K562 (cell line): Measurements from ENCODE around the gene CTIF. TPM values are rescaled to one million over a fixed set of nuclear protein-coding genes. Genes with fewer than 3 reads are reported as not detected.

Experiments
- ELF2 ChIP-seq: fragments of 250-450 bp; sonication (Bioruptor Pico); IDR thresholded peaks from 2 replicates; pipeline ENCODE4 v1.5.0; 2021; ENCODE audit warnings: mild to moderate bottlenecking
- GATAD2B ChIP-seq: fragments of 450-650 bp; IDR thresholded peaks from 2 replicates; pipeline ENCODE4 v1.6.1; 2017; ENCODE audit warnings: mild to moderate bottlenecking, borderline replicate concordance
- GTF2A2 ChIP-seq: IDR thresholded peaks from 2 replicates; pipeline ENCODE4 v1.6.1; 2016; ENCODE audit warnings: mild to moderate bottlenecking, missing genetic modification characterization, missing compliant biosample characterization
- HDAC1 ChIP-seq, 2 experiments: fragments of 450-650 bp; IDR thresholded peaks; 2 replicates each; pipeline ENCODE4 v1.6.1; 2016 to 2017; ENCODE audit warnings: inconsistent platforms in 1 of 2, mild to moderate bottlenecking in 1 of 2, moderate library complexity in 1 of 2
- NR1H2 ChIP-seq: sonication (generic); formaldehyde crosslinking; IDR thresholded peaks from 2 replicates; pipeline ENCODE4 v1.4.0; 2020; ENCODE audit warnings: mild to moderate bottlenecking, missing genetic modification reagents
- NR3C1 ChIP-seq: sonication (generic); formaldehyde crosslinking; IDR thresholded peaks from 2 replicates; pipeline ENCODE4 v1.8.1; 2022; ENCODE audit warnings: missing genetic modification reagents
- PCBP2 ChIP-seq: fragments of 200-400 bp; formaldehyde crosslinking; IDR thresholded peaks from 2 replicates; pipeline ENCODE4 v1.6.1; 2018; ENCODE audit warnings: low read length, low read depth, mild to moderate bottlenecking, moderate library complexity; ENCODE audit not compliant: poor library complexity, severe bottlenecking
- PHTF2 ChIP-seq: fragments of 250-450 bp; sonication (Bioruptor Pico); IDR thresholded peaks from 2 replicates; pipeline ENCODE4 v1.5.0; 2021; ENCODE audit warnings: mild to moderate bottlenecking
- PPARD ChIP-seq: fragments of 250-450 bp; sonication (Bioruptor Pico); IDR thresholded peaks from 2 replicates; pipeline ENCODE4 v1.8.0; 2022; ENCODE audit warnings: inconsistent platforms, mild to moderate bottlenecking, moderate library complexity
- SMAD3 ChIP-seq: fragments of 450-650 bp; formaldehyde crosslinking; conservative IDR thresholded peaks from 2 replicates; pipeline ENCODE4 v1.4.0; 2020; ENCODE audit warnings: mild to moderate bottlenecking
- TEAD4 ChIP-seq, 2 experiments: sonication (generic) in 1 of 2; formaldehyde crosslinking in 1 of 2; IDR thresholded peaks; 2 replicates each; pipeline versions ENCODE4 v1.6.1 to v1.8.0; 2012 to 2022; ENCODE audit warnings: borderline replicate concordance in 1 of 2, inconsistent platforms in 1 of 2, low read length in 1 of 2, mild to moderate bottlenecking in 1 of 2, missing genetic modification reagents in 1 of 2
- ZNF146 ChIP-seq: IDR thresholded peaks from one replicate; pipeline ENCODE4 v1.6.1; 2018; ENCODE audit warnings: missing compliant biosample characterization; ENCODE audit not compliant: unreplicated experiment
- ZNF354B ChIP-seq: fragments of 250-450 bp; sonication (Bioruptor Pico); IDR thresholded peaks from 2 replicates; pipeline ENCODE4 v1.4.0; 2020
- ZNF408 ChIP-seq: fragments of 250-450 bp; sonication (Bioruptor Pico); IDR thresholded peaks from 2 replicates; pipeline ENCODE4 v1.4.0; 2020; ENCODE audit warnings: low read depth, mild to moderate bottlenecking, moderate library complexity
- ZNF561 ChIP-seq: fragments of 450-650 bp; formaldehyde crosslinking; conservative IDR thresholded peaks from 2 replicates; pipeline ENCODE4 v1.4.0; 2020; ENCODE audit warnings: mild to moderate bottlenecking, moderate library complexity
- ZNF695 ChIP-seq: fragments of 450-650 bp; formaldehyde crosslinking; IDR thresholded peaks from 2 replicates; pipeline ENCODE4 v1.4.0; 2020; ENCODE audit warnings: mild to moderate bottlenecking, moderate library complexity
- polyA plus RNA-seq, 8 experiments: library from polyadenylated mRNA; depleted of rRNA in 4 of 8; stranded (reverse) in 5 of 8; unstranded in 3 of 8; fragments of >200 nt; fragmentation: Nextera tagmentation in 2 of 8; fragmentation: Illumina TruSeq in 1 of 8; extraction: Ambion mirVana in 2 of 8; extraction: Trizol in 1 of 8; gene quantifications; 2 replicates each; pipeline versions ENCODE4 v1.2.1 to v1.2.3, GENCODE V29; 2011 to 2014; ENCODE audit warnings: inconsistent platforms in 1 of 8, missing spikeins in 1 of 8
- total RNA-seq, 7 experiments: library from RNA; depleted of rRNA in 6 of 7; stranded (reverse); fragments of >200 nt in 6 of 7; fragmentation: Illumina TruSeq in 2 of 7; extraction: Trizol in 2 of 7; gene quantifications; 2 replicates each; pipeline versions ENCODE4 v1.2.1 to v1.2.3, GENCODE V29; 2011 to 2021; ENCODE audit warnings: low replicate concordance in 1 of 7
- TF ChIP-seq, protein P1 (sequence below): sonication (generic); formaldehyde crosslinking; IDR thresholded peaks from 2 replicates; pipeline ENCODE4 v1.8.1; 2023; ENCODE audit warnings: mild to moderate bottlenecking, missing genetic modification reagents
- TF ChIP-seq, protein P2 (sequence below): sonication (generic); formaldehyde crosslinking; IDR thresholded peaks from 2 replicates; pipeline ENCODE4 v1.8.0; 2023; ENCODE audit warnings: mild to moderate bottlenecking, missing genetic modification reagents
- TF ChIP-seq, protein P3 (sequence below): fragments of 200-800 bp; sonication (Bioruptor generic); IDR thresholded peaks from 2 replicates; pipeline ENCODE4 v1.6.1; 2017; ENCODE audit warnings: missing genetic modification characterization, missing compliant biosample characterization

Gene CTIF
- total and polyA plus RNA-seq, 9 of the 15 experiments (the other 6 are each of a cell fraction or from before 2014, with no cell fraction given): 0.17 to 11.5 (median 2.2) TPM

DNA sequence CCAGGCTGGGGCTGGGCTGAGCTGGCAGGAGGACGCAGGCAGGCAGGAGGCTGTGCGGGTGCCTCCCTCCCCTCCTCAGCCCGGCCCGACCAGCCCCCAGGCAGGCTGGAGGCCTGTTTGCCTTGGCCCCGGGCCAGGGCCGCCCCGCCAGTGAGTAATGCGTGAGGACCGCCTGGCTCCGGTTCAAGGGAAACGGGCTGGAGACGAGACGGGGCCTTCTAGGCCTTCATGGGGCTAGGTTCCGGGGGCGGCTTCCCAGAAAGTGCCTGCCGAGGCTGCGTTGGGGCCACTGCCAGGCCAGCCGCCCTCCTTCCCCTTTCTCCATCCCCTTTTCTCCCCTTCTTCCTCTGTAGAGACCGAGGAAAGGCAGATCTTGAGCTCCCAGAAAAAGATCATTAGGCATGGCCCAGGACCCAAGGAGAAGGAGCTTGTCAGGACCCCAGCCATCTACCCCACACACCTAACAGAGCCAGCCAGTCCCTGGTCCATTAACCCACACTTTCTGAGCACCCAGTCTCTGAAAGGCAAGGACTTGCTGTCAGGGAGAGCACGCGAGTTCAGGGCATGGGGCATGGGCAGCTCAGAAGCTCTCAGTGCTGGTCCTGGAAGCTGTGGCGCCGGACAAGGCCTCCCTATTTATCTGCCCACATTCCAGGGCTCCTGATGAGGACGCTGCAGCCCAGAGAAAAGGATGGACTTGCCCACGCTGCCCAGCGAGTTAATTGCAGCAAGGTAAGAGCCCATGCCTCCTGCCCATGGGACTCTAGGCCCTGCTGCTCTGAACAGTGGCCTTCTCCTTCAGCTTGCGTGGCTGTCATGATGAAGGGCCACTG lies 363.4 kb downstream of the CTIF start (continued):
- TF ChIP-seq, protein P1, sequence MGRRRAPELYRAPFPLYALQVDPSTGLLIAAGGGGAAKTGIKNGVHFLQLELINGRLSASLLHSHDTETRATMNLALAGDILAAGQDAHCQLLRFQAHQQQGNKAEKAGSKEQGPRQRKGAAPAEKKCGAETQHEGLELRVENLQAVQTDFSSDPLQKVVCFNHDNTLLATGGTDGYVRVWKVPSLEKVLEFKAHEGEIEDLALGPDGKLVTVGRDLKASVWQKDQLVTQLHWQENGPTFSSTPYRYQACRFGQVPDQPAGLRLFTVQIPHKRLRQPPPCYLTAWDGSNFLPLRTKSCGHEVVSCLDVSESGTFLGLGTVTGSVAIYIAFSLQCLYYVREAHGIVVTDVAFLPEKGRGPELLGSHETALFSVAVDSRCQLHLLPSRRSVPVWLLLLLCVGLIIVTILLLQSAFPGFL (CRISPR knock-in tag): no peak
- no peak for TF ChIP-seq ZNF146
- TF ChIP-seq GTF2A2 (tag): no peak
- no peak for TF ChIP-seq NR1H2
- no peak for TF ChIP-seq ZNF561 (CRISPR knock-in tag)
- no peak for TF ChIP-seq ZNF408 (CRISPR knock-in tag)
- TF ChIP-seq, protein P2, sequence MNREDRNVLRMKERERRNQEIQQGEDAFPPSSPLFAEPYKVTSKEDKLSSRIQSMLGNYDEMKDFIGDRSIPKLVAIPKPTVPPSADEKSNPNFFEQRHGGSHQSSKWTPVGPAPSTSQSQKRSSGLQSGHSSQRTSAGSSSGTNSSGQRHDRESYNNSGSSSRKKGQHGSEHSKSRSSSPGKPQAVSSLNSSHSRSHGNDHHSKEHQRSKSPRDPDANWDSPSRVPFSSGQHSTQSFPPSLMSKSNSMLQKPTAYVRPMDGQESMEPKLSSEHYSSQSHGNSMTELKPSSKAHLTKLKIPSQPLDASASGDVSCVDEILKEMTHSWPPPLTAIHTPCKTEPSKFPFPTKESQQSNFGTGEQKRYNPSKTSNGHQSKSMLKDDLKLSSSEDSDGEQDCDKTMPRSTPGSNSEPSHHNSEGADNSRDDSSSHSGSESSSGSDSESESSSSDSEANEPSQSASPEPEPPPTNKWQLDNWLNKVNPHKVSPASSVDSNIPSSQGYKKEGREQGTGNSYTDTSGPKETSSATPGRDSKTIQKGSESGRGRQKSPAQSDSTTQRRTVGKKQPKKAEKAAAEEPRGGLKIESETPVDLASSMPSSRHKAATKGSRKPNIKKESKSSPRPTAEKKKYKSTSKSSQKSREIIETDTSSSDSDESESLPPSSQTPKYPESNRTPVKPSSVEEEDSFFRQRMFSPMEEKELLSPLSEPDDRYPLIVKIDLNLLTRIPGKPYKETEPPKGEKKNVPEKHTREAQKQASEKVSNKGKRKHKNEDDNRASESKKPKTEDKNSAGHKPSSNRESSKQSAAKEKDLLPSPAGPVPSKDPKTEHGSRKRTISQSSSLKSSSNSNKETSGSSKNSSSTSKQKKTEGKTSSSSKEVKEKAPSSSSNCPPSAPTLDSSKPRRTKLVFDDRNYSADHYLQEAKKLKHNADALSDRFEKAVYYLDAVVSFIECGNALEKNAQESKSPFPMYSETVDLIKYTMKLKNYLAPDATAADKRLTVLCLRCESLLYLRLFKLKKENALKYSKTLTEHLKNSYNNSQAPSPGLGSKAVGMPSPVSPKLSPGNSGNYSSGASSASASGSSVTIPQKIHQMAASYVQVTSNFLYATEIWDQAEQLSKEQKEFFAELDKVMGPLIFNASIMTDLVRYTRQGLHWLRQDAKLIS (CRISPR knock-in tag): 0 out of 2 replicates have a peak, but pooled peaks have one; percentile 33
- TF ChIP-seq ELF2 (CRISPR knock-in tag): no peak
- no peak for TF ChIP-seq HDAC1 (IDR thresholded peaks at IDR 0.05)
- TF ChIP-seq PCBP2: no peak
- no peak for TF ChIP-seq SMAD3 (CRISPR knock-in tag)
- TF ChIP-seq GATAD2B: no peak
- TF ChIP-seq NR3C1 (CRISPR knock-in tag): no peak
- no peak for TF ChIP-seq ZNF695 (CRISPR knock-in tag)
- no peak for TF ChIP-seq ZNF354B (CRISPR knock-in tag)
- no peak for TF ChIP-seq PHTF2 (CRISPR knock-in tag)
- no peak for TF ChIP-seq PPARD (CRISPR knock-in tag)
- TF ChIP-seq, protein P3, sequence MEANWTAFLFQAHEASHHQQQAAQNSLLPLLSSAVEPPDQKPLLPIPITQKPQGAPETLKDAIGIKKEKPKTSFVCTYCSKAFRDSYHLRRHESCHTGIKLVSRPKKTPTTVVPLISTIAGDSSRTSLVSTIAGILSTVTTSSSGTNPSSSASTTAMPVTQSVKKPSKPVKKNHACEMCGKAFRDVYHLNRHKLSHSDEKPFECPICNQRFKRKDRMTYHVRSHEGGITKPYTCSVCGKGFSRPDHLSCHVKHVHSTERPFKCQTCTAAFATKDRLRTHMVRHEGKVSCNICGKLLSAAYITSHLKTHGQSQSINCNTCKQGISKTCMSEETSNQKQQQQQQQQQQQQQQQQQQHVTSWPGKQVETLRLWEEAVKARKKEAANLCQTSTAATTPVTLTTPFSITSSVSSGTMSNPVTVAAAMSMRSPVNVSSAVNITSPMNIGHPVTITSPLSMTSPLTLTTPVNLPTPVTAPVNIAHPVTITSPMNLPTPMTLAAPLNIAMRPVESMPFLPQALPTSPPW (CRISPR knock-in tag): peak; percentile 66
- TF ChIP-seq TEAD4 (IDR thresholded peaks at IDR 0.05; ENCODE audit: low read length): no peak
- TF ChIP-seq TEAD4 (CRISPR knock-in tag; IDR thresholded peaks at IDR 0.05; ENCODE audit: borderline replicate concordance): no peak
